Fibroblast of villous mesenchyme (primary cell): ENCODE measurements around the gene RAB18. TPM values are rescaled to one million over a fixed set of nuclear protein-coding genes. Genes with fewer than 3 reads are reported as not detected.

ENCODE experiments used
- DNase-seq: peaks from one replicate; pipeline ENCODE4 v3.0.0-alpha.2; 2010; ENCODE audit warnings: low read depth
- H3K4me3 ChIP-seq: 2 replicates; pipeline ENCODE4 v1.5.1; 2011; ENCODE audit warnings: low read depth, mild to moderate bottlenecking, low read length
- total RNA-seq: library from RNA; depleted of rRNA; stranded (reverse); fragments of >200 nt; gene quantifications from 2 replicates; pipeline ENCODE4 v1.2.3, GENCODE V29; 2012
- TF ChIP-seq, protein P1 (sequence below): IDR thresholded peaks from 2 replicates; pipeline ENCODE4 v1.5.1; 2012; ENCODE audit warnings: low read depth, mild to moderate bottlenecking, low read length; ENCODE audit not compliant: insufficient read depth

RAB18 gene
- total RNA-seq, 1 donor: 61.7 TPM

DNA sequence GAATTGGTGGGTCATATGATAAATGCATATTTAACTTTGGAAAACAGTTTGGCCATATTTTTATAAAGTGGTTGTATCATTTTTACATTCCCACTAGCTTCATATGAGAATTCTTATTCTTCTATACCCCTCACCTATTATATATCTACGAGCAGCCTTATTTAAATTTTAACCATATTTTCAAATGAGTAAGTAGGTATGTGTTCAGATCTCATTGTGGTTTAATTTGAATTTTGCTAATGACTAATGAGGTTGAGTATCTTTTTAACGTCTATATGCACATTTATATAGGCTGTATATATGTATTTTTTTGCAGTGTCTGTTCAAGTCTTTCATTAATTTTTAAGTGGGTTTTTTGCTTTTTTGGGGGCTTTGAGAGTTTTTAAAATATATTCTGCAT is 14.2 kb downstream of the RAB18 start:
- TF ChIP-seq, protein P1, sequence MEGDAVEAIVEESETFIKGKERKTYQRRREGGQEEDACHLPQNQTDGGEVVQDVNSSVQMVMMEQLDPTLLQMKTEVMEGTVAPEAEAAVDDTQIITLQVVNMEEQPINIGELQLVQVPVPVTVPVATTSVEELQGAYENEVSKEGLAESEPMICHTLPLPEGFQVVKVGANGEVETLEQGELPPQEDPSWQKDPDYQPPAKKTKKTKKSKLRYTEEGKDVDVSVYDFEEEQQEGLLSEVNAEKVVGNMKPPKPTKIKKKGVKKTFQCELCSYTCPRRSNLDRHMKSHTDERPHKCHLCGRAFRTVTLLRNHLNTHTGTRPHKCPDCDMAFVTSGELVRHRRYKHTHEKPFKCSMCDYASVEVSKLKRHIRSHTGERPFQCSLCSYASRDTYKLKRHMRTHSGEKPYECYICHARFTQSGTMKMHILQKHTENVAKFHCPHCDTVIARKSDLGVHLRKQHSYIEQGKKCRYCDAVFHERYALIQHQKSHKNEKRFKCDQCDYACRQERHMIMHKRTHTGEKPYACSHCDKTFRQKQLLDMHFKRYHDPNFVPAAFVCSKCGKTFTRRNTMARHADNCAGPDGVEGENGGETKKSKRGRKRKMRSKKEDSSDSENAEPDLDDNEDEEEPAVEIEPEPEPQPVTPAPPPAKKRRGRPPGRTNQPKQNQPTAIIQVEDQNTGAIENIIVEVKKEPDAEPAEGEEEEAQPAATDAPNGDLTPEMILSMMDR: no peak
- no peak overlapping the region for H3K4me3 ChIP-seq
- no peak for DNase-seq

DNA sequence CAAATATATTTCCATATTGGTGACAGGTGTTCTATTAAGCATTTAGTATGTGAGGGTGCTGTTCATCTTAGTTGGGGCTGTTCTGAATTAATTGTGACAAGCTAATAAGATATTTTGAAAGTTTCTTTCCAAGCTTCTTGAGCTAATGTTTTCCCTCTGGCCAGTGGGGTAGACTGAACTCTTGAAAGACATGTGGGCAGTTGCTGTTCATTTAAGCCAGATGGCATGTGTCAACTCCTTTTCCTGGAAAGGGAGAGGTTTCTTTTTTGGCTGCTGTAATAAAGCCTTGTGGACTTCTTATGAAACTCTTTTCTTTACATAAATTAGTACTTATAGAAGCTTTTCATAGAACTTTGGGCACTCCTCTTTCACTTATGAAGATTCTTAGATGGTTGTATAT is 21.7 kb downstream of the RAB18 start:
- peak; percentile 65 for DNase-seq
- H3K4me3 ChIP-seq: no peak overlapping the region
- TF ChIP-seq, protein P1: no peak

DNA sequence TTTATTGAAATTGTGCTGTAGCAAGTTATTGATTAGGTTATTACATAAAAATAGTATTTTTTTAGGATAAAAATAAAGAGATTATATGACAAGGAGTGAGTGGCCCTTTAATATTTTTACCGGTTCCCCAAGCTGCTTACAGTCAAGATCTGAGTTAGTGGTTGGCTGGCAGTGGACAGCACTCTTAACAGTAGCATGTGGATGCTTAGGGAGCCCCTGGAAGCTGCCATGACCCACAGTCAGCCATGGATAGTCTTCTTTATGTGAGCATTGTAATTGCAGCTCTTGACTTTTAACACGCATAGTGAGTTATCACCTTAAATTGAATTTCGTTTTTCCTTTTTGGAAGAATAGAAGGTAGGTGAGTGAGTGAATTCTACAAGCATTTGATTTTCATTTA is 22.1 kb downstream of the RAB18 start:
- no peak overlapping the region for H3K4me3 ChIP-seq
- no peak for DNase-seq
- TF ChIP-seq, protein P1: no peak

DNA sequence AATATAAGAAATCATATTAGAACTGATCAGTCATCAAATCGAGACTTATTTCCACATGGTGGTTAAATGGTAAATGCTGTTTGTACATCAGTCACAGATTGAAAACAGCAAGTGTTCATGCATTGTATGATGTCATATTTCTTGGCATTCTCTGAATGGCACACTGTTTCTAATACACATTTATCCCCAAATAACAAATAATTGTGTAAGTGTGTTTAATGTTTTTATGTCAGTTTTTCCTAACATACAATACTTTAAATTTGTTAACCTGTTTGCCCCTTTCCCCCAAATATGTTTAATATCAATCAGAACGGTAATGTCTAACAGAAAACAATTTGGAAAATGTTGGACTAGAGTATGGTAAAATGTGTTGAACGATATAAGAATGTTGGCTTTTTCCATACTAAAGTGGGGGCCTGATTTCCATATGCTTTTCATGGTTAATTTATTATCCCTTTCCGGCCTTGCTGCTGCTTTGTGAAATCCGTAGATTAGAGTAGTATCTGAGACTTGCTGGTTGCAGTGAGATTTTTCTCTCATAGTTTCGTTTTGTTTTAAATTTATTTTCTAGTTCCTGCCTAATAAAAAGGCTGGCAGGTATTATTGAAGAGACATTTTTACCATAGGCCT is 23.7 kb downstream of the RAB18 start:
- DNase-seq: peak; percentile 34
- H3K4me3 ChIP-seq: peak overlapping the region; percentile 16
- TF ChIP-seq, protein P1: no peak

DNA sequence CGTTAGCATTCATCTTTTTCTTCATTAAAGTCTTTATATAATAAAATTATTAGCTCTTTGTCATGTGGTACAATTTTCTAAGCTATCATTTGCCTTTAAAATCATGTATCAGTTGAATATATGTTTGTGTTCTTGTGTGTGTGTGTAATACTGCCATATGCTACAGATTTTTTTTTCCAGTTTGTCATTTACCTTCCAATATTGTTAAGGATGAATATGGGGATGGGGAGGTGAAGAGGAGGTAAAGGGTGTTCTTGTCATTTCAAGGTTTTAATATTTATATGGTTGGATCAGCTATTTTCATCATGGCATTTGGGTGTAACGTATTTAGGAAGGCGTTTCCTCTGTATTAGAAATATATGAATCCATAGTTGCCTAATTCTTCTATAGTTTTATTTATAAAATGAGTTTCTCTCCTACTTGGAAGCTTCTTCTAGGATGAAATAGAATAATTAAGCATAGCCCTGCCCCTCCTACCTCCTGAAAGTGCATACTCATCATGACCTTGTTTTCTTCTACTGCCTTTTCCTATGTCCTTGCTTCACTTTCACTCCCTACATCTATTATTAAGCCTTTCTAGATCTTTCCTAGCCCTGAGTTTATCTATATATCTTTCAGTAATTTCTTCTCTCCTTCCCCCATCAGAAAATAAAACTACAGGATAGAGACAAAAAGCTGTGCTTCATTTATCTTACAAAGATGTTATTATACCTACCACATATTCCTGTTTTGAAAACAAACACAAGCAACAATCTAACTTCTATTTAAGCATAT is 25.1 kb downstream of the RAB18 start:
- TF ChIP-seq, protein P1: no peak
- H3K4me3 ChIP-seq: no peak overlapping the region
- peak; percentile 56 for DNase-seq

DNA sequence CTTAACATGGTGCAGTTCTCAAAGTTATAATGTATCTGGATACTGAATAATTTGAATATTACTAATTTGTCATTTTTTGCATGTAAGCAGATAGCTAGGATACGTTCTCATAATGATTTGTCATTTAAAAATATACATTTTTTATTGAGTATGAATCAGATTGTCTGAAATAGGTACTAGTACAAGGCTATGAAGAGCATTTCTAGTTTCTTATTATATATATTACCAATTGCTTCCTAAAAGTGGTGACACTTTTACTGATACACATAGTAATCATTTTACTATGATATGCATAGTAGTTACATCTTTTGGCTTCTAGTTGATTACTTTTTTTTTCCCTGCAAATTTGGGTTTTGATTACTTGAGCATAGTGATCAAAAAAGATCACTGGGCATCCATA is 26.4 kb downstream of the RAB18 start:
- no peak for DNase-seq
- H3K4me3 ChIP-seq: no peak overlapping the region
- TF ChIP-seq, protein P1: no peak

DNA sequence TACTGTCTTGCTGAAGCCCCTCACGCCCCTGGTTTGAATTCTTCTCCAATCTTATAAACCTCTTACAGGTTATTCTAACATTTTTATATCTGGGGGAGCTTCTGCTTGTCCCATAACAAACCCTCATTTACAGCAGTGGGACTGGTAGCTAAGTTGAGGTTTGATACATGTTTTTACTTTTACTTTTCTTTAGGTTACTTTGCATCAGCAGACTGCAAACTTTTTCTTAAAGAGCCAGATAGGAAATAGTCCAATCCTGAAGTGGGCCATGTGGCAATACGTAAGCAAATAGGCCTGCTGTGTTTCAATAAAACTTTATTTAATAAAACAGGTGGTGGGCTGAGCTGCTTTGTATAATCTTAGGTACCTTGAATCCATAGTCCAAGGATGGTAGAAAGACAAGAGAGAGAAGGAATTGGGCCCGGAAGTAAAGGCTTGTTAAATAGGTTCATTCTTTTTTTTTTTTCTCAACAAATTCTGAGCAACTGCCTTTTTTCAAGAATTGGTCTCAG is 27.3 kb downstream of the RAB18 start:
- no peak overlapping the region for H3K4me3 ChIP-seq
- no peak for DNase-seq
- TF ChIP-seq, protein P1: no peak
